LoVo (cell line): ENCODE measurements around the gene APOBEC3B.
"Not testable (repeated sequence)": the region's sequence is repeated elsewhere in the genome, so short reads cannot be mapped to it uniquely, and the experiment has no call there.

Experiments used
- DNase-seq: peaks from one replicate; pipeline ENCODE4 v3.0.0-alpha.2; 2016; ENCODE audit warnings: low spot score

The APOBEC3B gene

GRCh38 chr22:38951734-38952133 is 30.4 kb upstream of the APOBEC3B start:
- no peak for DNase-seq

DNA sequence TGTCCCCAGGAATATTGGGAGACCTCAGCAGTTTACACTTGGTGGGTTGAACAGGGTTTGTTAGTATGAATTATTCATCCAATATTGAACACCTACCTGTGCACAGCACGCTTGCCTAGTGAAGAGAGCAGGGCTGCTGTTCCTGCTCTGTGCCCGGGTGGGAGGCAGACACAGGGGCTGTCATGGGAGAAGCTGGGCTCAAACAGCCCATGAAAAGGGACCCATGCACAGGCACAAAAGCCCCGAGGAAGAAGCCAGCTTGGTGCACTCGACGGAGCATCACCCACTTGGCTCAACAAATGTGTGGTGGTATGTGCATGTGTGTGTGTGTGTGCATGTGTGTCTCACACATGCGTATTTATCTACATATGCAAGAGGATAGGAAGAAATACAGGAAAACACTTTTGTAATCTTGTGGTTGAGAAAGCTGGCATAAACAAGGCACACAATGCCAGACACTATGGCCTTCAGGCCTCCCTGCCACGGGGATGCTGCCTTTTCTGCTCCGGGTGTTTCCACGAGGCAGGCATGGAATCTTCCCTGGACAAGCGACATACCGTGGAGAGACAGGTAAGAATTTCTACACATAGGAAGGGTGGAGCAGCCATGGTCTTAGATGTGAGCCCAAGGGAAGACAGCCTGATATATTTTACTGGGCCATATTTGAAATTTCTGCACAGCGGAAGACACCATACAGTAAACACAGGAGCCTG is 29.7 kb upstream of the APOBEC3B start:
- no peak for DNase-seq

- DNase-seq, result no peak
These were observed 29.1 kb upstream of the APOBEC3B start for GRCh38 chr22:38953091-38953490.

GRCh38 chr22:38953577-38954413 is 28.4 kb upstream of the APOBEC3B start:
- DNase-seq, result no peak

DNA sequence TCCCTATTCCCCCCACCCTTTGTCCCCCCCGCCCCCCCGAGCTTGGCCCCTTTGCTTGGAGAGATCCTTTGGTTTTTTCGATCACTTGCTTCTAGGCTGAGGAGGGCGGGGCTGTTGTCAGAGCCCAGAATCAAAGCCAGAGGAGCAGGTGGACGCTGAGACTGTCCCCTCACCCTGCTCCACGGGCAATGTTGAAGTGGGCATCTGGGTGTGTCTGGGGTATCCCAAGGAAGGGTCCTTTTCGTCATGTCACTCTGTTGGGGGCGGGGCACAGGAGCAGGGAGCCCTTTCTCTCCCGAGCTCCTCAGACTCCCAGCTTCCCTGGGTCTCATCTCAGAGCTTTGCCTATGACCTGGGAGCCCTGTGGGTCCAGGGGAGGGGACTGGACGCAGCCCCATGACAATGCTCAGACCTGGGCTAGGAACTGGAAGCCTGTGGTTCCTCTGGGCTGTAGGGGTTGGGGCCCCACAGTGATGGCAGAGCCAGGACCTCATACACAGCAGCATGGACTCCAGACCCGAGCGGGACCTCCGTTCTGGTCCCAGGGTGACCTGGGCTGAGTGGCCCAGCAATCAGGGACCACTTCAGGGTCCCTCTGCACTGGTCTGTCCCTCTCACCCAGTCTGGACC is 27.6 kb upstream of the APOBEC3B start:
- DNase-seq, result no peak

GRCh38 chr22:38955250-38955905 is 26.8 kb upstream of the APOBEC3B start:
- DNase-seq, result no peak

DNA sequence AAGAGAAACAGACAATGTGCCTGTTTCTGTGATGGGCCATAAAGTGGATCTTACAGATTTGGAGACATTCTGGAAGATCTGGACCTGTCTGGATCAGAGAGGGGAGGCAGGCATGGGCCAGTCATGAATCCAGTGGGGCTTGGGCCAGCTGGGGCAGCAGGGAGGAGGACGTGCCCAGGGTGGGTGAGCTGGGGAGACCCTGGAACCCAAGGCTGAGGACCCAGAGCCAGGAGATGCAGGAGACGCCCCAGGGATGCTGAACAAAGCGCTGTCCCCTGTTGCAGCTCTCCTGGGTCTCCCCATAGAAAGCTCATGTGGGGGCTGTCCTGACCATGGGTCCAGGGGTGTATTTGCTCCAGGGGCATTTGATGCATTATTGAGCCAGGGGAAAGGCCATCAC is 26.2 kb upstream of the APOBEC3B start:
- no peak for DNase-seq

- DNase-seq, result no peak
These were observed 25.6 kb upstream of the APOBEC3B start for GRCh38 chr22:38956551-38956950.

GRCh38 chr22:38957046-38957770 is 24.9 kb upstream of the APOBEC3B start, which contains the start of gene APOBEC3A:
Gene APOBEC3A (plus strand): TSS chr22:38957609. CDS start chr22:38957692, 83 bp downstream.
- DNase-seq, result peak; percentile 32

- DNase-seq, result no peak
These were observed 24.1 kb upstream of the APOBEC3B start for GRCh38 chr22:38957808-38958650.

GRCh38 chr22:38958651-38958943 is 23.6 kb upstream of the APOBEC3B start:
- DNase-seq, result not testable (repeated sequence)

GRCh38 chr22:38959590-38959989 is 22.6 kb upstream of the APOBEC3B start:
- DNase-seq, result no peak

- not testable (repeated sequence) for DNase-seq
These were observed 21.5 kb upstream of the APOBEC3B start for GRCh38 chr22:38960673-38961072.

- not testable (repeated sequence) for DNase-seq
These were observed 18.8 kb upstream of the APOBEC3B start for GRCh38 chr22:38963291-38963738.

GRCh38 chr22:38963872-38964271 is 18.3 kb upstream of the APOBEC3B start:
- DNase-seq, result peak; percentile 53

- no peak for DNase-seq
These were observed 17.8 kb upstream of the APOBEC3B start for GRCh38 chr22:38964306-38964705.

DNA sequence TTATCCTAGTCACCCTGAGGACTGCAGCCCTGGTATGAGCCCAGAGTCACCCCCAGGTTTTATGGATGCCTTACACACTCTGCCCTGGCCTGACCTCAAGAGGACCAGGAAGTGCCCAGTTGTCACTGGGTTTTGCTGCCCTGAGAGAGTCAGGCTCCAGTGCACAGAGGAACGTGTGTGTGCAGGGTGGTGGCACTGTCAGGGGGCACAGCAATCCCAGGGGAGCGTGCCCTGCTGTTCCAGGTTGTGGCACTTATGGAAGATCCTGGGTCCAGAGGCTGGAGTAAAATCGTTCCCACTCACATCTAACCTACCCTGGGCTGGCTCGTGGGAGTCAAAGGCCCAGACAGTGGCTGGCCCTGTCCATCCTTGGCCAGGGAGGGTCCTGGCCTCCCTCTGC is 17.2 kb upstream of the APOBEC3B start:
- no peak for DNase-seq

DNA sequence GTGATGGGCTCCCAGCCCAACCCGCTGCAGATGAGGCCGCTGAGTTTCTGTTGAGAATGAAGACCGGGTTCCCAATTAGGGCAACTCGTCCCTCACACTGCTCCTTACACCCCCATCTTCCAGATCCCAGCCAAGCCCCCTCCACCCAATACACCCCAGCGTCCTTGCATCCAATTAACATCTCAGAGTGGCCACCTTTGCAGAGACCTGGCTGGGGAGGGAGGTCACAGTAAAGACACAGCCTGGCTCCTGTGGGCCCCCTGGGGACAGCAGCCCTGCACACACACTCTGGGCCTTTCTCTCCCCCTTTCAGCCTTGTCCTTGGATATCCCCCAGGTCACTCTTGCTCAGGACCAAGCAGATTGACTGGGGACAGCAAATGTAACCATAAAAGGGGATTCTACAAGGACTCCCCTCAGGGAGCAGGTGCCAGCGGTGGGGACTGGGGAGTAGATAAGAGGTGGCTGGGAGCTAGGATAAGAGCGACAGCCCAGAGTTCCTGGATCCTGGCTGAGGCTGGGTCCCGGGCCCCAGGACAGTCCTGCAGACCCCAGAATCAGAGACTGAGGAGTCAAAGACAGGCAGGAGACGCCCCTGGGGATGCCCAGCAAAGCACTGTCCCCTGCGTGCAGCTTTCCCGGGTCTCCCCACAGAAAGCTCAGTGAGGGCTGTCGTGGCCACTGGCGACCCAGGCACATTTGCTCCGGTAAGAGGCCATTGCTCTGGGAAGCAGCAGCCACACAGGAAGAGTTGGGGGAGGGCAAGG is 16.4 kb upstream of the APOBEC3B start:
- DNase-seq, result no peak

- DNase-seq, result no peak
These were observed 15.8 kb upstream of the APOBEC3B start for GRCh38 chr22:38966380-38966702.

- no peak for DNase-seq
These were observed 15.2 kb upstream of the APOBEC3B start for GRCh38 chr22:38966942-38967341.
